K562 (cell line): ENCODE data around the gene COQ8B. TPM values are rescaled to one million over a fixed set of nuclear protein-coding genes. Genes with fewer than 3 reads are reported as not detected.

Experiments used
- ARID1B ChIP-seq: fragments of 450-650 bp; IDR thresholded peaks from 2 replicates; pipeline ENCODE4 v1.6.1; 2016; ENCODE audit warnings: antibody characterized with exemption, mild to moderate bottlenecking, inconsistent platforms
- ARID2 ChIP-seq: fragments of 450-650 bp; IDR thresholded peaks from 2 replicates; pipeline ENCODE4 v1.6.1; 2017; ENCODE audit warnings: antibody characterized with exemption, mild to moderate bottlenecking
- BCL6 ChIP-seq: fragments of 250-450 bp; sonication (Bioruptor Pico); IDR thresholded peaks from 2 replicates; pipeline ENCODE4 v1.4.0; 2020
- GTF2A2 ChIP-seq: IDR thresholded peaks from 2 replicates; pipeline ENCODE4 v1.6.1; 2016; ENCODE audit warnings: mild to moderate bottlenecking, missing genetic modification characterization, missing compliant biosample characterization
- MCM3 ChIP-seq: fragments of 450-650 bp; IDR thresholded peaks from 2 replicates; pipeline ENCODE4 v1.6.1; 2016
- MECOM ChIP-seq: fragments of 250-450 bp; sonication (Bioruptor Pico); IDR thresholded peaks from 2 replicates; pipeline ENCODE4 v1.8.0; 2022; ENCODE audit warnings: inconsistent platforms
- NCOA2 ChIP-seq, 2 experiments: fragments of 450-650 bp; IDR thresholded peaks; 2 replicates each; pipeline ENCODE4 v1.6.1; 2018; ENCODE audit warnings: mild to moderate bottlenecking in 2 of 2, moderate library complexity in 1 of 2; ENCODE audit not compliant: partially characterized antibody in 2 of 2
- NR4A1 ChIP-seq, 2 experiments: fragments of 250-450 bp in 1 of 2; fragments of 450-650 bp in 1 of 2; sonication (Bioruptor Pico) in 1 of 2; IDR thresholded peaks; 2 replicates each; pipeline versions ENCODE4 v1.4.0 to v1.6.1; 2016 to 2020; ENCODE audit warnings: mild to moderate bottlenecking in 2 of 2, missing compliant biosample characterization in 1 of 2, missing genetic modification characterization in 1 of 2, moderate library complexity in 1 of 2
- PCBP2 ChIP-seq: fragments of 200-400 bp; formaldehyde crosslinking; IDR thresholded peaks from 2 replicates; pipeline ENCODE4 v1.6.1; 2018; ENCODE audit warnings: low read length, low read depth, mild to moderate bottlenecking, moderate library complexity; ENCODE audit not compliant: poor library complexity, severe bottlenecking
- PRPF4 ChIP-seq: fragments of 200-400 bp; formaldehyde crosslinking; IDR thresholded peaks from one replicate; pipeline ENCODE4 v1.6.1; 2017; ENCODE audit warnings: low read length, low read depth, mild to moderate bottlenecking; ENCODE audit not compliant: insufficient read depth, poor library complexity, severe bottlenecking
- SP1 ChIP-seq: sonication (generic); formaldehyde crosslinking; IDR thresholded peaks from 2 replicates; pipeline ENCODE4 v1.8.1; 2022; ENCODE audit warnings: mild to moderate bottlenecking, missing genetic modification reagents
- ZBED1 ChIP-seq: IDR thresholded peaks from 2 replicates; pipeline ENCODE4 v1.6.1; 2014
- ZNF212 ChIP-seq: fragments of 450-650 bp; formaldehyde crosslinking; IDR thresholded peaks from 2 replicates; pipeline ENCODE4 v1.4.0; 2020; ENCODE audit warnings: mild to moderate bottlenecking
- ZNF232 ChIP-seq: sonication (generic); formaldehyde crosslinking; IDR thresholded peaks from 2 replicates; pipeline ENCODE4 v1.8.0; 2022; ENCODE audit warnings: mild to moderate bottlenecking, missing genetic modification reagents
- polyA plus RNA-seq, 8 experiments: library from polyadenylated mRNA; depleted of rRNA in 4 of 8; stranded (reverse) in 5 of 8; unstranded in 3 of 8; fragments of >200 nt; fragmentation: Nextera tagmentation in 2 of 8; fragmentation: Illumina TruSeq in 1 of 8; extraction: Ambion mirVana in 2 of 8; extraction: Trizol in 1 of 8; gene quantifications; 2 replicates each; pipeline versions ENCODE4 v1.2.1 to v1.2.3, GENCODE V29; 2011 to 2014; ENCODE audit warnings: inconsistent platforms in 1 of 8, missing spikeins in 1 of 8
- total RNA-seq, 7 experiments: library from RNA; depleted of rRNA in 6 of 7; stranded (reverse); fragments of >200 nt in 6 of 7; fragmentation: Illumina TruSeq in 2 of 7; extraction: Trizol in 2 of 7; gene quantifications; 2 replicates each; pipeline versions ENCODE4 v1.2.1 to v1.2.3, GENCODE V29; 2011 to 2021; ENCODE audit warnings: low replicate concordance in 1 of 7
- TF ChIP-seq, protein P1 (sequence below): fragments of 450-650 bp; IDR thresholded peaks from 2 replicates; pipeline ENCODE4 v1.6.1; 2016; ENCODE audit warnings: mild to moderate bottlenecking, moderate library complexity

The COQ8B gene
- total and polyA plus RNA-seq, 9 of the 15 experiments (the other 6 are each of a cell fraction or from before 2014, with no cell fraction given) = 0.41 to 32.3 (median 12.9) TPM

DNA sequence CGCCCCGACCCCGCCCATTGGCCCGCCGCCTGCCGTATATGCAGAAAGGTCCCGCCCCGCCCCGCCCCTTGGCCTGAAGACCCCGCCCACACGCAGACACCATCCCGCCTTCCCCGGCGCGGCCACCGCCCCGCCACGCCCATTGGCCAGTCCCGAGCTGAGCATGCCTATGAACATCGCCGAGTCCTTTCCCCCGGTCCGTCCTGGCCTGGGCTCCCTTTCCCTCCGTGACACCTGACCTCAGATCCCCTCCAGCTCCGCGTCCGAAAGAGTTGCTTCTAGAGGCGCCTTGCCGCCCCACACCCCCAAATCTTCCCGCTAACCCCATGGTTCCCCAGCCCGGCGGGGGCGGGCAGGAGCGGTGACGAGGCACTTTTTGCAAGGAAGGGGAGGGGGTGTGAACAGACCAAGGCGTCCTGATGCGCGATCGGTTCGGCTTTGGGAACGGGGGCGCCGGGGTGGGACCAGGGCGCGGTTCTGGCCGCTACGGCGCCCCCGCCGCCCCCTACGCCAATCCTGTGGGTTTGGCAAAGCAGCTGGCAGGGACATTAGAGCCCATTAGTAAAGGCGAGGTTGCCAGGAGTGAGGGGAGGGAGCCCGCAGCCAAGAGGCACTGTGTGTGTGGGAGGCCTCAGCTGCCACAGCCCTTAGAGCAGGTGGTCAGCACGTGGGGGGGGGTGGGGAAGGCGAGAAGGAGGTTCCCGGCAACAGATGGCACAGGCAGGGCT, 25.8 kb downstream of the COQ8B start (continued):
- peak; percentile 58 for TF ChIP-seq MECOM
- TF ChIP-seq BCL6 (CRISPR knock-in tag) = peak; percentile 32; the same call in 1 of the 2 replicates
- TF ChIP-seq NR4A1 (CRISPR knock-in tag; IDR thresholded peaks at IDR 0.05) = 0 out of 2 replicates have a peak, but pooled peaks have one; percentile 16
- peak; percentile 77; the same call in 1 of the 2 replicates for TF ChIP-seq NR4A1 (tag; IDR thresholded peaks at IDR 0.05)
- TF ChIP-seq GTF2A2 (tag) = no peak
- peak; percentile 70; the same call in 1 of the 2 replicates for TF ChIP-seq ZBED1
- TF ChIP-seq ARID2 = no peak
- no peak for TF ChIP-seq ZNF212 (CRISPR knock-in tag)
- no peak for TF ChIP-seq PCBP2
- TF ChIP-seq MCM3 = no peak
- no peak for TF ChIP-seq NCOA2 (IDR thresholded peaks at IDR 0.05; ENCODE audit: partially characterized antibody in 2 of 2)
- TF ChIP-seq, protein P1, sequence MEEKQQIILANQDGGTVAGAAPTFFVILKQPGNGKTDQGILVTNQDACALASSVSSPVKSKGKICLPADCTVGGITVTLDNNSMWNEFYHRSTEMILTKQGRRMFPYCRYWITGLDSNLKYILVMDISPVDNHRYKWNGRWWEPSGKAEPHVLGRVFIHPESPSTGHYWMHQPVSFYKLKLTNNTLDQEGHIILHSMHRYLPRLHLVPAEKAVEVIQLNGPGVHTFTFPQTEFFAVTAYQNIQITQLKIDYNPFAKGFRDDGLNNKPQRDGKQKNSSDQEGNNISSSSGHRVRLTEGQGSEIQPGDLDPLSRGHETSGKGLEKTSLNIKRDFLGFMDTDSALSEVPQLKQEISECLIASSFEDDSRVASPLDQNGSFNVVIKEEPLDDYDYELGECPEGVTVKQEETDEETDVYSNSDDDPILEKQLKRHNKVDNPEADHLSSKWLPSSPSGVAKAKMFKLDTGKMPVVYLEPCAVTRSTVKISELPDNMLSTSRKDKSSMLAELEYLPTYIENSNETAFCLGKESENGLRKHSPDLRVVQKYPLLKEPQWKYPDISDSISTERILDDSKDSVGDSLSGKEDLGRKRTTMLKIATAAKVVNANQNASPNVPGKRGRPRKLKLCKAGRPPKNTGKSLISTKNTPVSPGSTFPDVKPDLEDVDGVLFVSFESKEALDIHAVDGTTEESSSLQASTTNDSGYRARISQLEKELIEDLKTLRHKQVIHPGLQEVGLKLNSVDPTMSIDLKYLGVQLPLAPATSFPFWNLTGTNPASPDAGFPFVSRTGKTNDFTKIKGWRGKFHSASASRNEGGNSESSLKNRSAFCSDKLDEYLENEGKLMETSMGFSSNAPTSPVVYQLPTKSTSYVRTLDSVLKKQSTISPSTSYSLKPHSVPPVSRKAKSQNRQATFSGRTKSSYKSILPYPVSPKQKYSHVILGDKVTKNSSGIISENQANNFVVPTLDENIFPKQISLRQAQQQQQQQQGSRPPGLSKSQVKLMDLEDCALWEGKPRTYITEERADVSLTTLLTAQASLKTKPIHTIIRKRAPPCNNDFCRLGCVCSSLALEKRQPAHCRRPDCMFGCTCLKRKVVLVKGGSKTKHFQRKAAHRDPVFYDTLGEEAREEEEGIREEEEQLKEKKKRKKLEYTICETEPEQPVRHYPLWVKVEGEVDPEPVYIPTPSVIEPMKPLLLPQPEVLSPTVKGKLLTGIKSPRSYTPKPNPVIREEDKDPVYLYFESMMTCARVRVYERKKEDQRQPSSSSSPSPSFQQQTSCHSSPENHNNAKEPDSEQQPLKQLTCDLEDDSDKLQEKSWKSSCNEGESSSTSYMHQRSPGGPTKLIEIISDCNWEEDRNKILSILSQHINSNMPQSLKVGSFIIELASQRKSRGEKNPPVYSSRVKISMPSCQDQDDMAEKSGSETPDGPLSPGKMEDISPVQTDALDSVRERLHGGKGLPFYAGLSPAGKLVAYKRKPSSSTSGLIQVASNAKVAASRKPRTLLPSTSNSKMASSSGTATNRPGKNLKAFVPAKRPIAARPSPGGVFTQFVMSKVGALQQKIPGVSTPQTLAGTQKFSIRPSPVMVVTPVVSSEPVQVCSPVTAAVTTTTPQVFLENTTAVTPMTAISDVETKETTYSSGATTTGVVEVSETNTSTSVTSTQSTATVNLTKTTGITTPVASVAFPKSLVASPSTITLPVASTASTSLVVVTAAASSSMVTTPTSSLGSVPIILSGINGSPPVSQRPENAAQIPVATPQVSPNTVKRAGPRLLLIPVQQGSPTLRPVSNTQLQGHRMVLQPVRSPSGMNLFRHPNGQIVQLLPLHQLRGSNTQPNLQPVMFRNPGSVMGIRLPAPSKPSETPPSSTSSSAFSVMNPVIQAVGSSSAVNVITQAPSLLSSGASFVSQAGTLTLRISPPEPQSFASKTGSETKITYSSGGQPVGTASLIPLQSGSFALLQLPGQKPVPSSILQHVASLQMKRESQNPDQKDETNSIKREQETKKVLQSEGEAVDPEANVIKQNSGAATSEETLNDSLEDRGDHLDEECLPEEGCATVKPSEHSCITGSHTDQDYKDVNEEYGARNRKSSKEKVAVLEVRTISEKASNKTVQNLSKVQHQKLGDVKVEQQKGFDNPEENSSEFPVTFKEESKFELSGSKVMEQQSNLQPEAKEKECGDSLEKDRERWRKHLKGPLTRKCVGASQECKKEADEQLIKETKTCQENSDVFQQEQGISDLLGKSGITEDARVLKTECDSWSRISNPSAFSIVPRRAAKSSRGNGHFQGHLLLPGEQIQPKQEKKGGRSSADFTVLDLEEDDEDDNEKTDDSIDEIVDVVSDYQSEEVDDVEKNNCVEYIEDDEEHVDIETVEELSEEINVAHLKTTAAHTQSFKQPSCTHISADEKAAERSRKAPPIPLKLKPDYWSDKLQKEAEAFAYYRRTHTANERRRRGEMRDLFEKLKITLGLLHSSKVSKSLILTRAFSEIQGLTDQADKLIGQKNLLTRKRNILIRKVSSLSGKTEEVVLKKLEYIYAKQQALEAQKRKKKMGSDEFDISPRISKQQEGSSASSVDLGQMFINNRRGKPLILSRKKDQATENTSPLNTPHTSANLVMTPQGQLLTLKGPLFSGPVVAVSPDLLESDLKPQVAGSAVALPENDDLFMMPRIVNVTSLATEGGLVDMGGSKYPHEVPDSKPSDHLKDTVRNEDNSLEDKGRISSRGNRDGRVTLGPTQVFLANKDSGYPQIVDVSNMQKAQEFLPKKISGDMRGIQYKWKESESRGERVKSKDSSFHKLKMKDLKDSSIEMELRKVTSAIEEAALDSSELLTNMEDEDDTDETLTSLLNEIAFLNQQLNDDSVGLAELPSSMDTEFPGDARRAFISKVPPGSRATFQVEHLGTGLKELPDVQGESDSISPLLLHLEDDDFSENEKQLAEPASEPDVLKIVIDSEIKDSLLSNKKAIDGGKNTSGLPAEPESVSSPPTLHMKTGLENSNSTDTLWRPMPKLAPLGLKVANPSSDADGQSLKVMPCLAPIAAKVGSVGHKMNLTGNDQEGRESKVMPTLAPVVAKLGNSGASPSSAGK = peak; percentile 100
- TF ChIP-seq ZNF232 = 0 out of 2 replicates have a peak, but pooled peaks have one; percentile 18
- peak; percentile 79 for TF ChIP-seq ARID1B
- no peak; the same call in none of the 2 replicates for TF ChIP-seq SP1 (CRISPR knock-in tag)
- TF ChIP-seq PRPF4 = no peak
